ENCODE results near the gene STK40. TPM values are rescaled to one million over a fixed set of nuclear protein-coding genes. Genes with fewer than 3 reads are reported as not detected.
A peak's percentile ranks its signal among the peaks of the same experiment; 100 is the strongest.

The STK40 gene
- total and polyA plus RNA-seq, 9 of the 15 experiments (the other 6 are each of a cell fraction or from before 2014, with no cell fraction given): 0.69 to 94.3 (median 39.1) TPM

- TF ChIP-seq ZBTB2 (IDR thresholded peaks at IDR 0.05): no peak; the same call in 1 of the 2 replicates
- TF ChIP-seq ZBTB11 (CRISPR knock-in tag; IDR thresholded peaks at IDR 0.05): peak in 1 of 3 experiments; percentile 96; a peak in 3 of 6 replicates
- TF ChIP-seq NRF1 (conservative IDR thresholded peaks at IDR 0.05 in 1 of 2, IDR thresholded peaks at IDR 0.05 in 1 of 2): peak; percentile 84 to 86
- TF ChIP-seq CBX8 (IDR thresholded peaks at IDR 0.05; ENCODE audit: borderline replicate concordance, extremely low read depth, low read depth, low read length, poor library complexity, severe bottlenecking): no peak
- peak; percentile 93 for TF ChIP-seq KDM5B (IDR thresholded peaks at IDR 0.05; ENCODE audit: insufficient replicate concordance, low read depth, low read length)
- TF ChIP-seq SUPT5H (IDR thresholded peaks at IDR 0.05): peak; percentile 97
- no peak for TF ChIP-seq ZEB2 (IDR thresholded peaks at IDR 0.05)
- peak; percentile 75 for TF ChIP-seq NEUROD1 (IDR thresholded peaks at IDR 0.05; ENCODE audit: borderline replicate concordance, low read depth, low read length, partially characterized antibody)
- TF ChIP-seq FOXA3 (CRISPR knock-in tag; conservative IDR thresholded peaks at IDR 0.05 in 1 of 2, IDR thresholded peaks at IDR 0.05 in 1 of 2): 0 out of 4 replicates have a peak, but pooled peaks of 1 of the 2 experiments have one; percentile 20
- TF ChIP-seq HNRNPLL (IDR thresholded peaks at IDR 0.05; ENCODE audit: low read depth, low read length, poor library complexity, severe bottlenecking): peak; percentile 95
- peak; percentile 94 for TF ChIP-seq POLR2AphosphoS5 (IDR thresholded peaks at IDR 0.05; ENCODE audit: control insufficient read depth, insufficient read depth, low read depth, low read length)
- no peak for TF ChIP-seq ZNF655 (CRISPR knock-in tag; IDR thresholded peaks at IDR 0.05)
- peak; percentile 72 for TF ChIP-seq ESRRA (IDR thresholded peaks at IDR 0.05; ENCODE audit: borderline replicate concordance, low read depth)
- TF ChIP-seq MXI1 (IDR thresholded peaks at IDR 0.05; ENCODE audit: low read depth, low read length): peak; percentile 80; the same call in 1 of the 2 replicates
- peak; percentile 64; the same call in 1 of the 2 replicates for TF ChIP-seq NCOA1 (IDR thresholded peaks at IDR 0.05; ENCODE audit: low read depth)
- no peak for TF ChIP-seq DLX4 (CRISPR knock-in tag; IDR thresholded peaks at IDR 0.05)
- TF ChIP-seq POLR2G (IDR thresholded peaks at IDR 0.05; ENCODE audit: low read depth, low read length): peak; percentile 99
- peak in 1 of 2 experiments; percentile 48; a peak in 1 of 4 replicates for TF ChIP-seq ARNT (IDR thresholded peaks at IDR 0.05)
- TF ChIP-seq ZNF24 (IDR thresholded peaks at IDR 0.05): peak; percentile 99
These were observed 11.9 kb upstream of the STK40 start, which contains the start of gene LSM10 (continued) for GRCh38 chr1:36397378-36398230.
